OCI-LY1 (cell line): Measurements from ENCODE around the gene SLC1A3.

ENCODE experiments used
- H2AFZ ChIP-seq: fragments of 200-600 bp; sonication (generic), shearing (Covaris generic); 2 replicates; pipeline ENCODE4 v1.6.0; 2014; ENCODE audit warnings: antibody characterized with exemption, mild to moderate bottlenecking, low read length
- H3F3A ChIP-seq: fragments of 200-600 bp; sonication (generic), shearing (Covaris generic); 2 replicates; pipeline ENCODE4 v1.6.0; 2014; ENCODE audit warnings: mild to moderate bottlenecking, antibody characterized with exemption, low read length, moderate library complexity; ENCODE audit not compliant: insufficient read depth
- H3K27ac ChIP-seq: fragments of 200-600 bp; sonication (generic); 2 replicates; pipeline ENCODE4 v1.5.1; 2014; ENCODE audit warnings: low read length, mixed run types, mild to moderate bottlenecking, low read depth; ENCODE audit not compliant: poor library complexity, severe bottlenecking
- H3K27me3 ChIP-seq: fragments of 200-600 bp; sonication (generic); 2 replicates; pipeline ENCODE4 v1.6.0; 2014; ENCODE audit warnings: antibody characterized with exemption, mild to moderate bottlenecking, low read length, moderate library complexity; ENCODE audit not compliant: insufficient read depth
- H3K36me3 ChIP-seq: fragments of 200-600 bp; sonication (generic); 2 replicates; pipeline ENCODE4 v1.6.1; 2014; ENCODE audit warnings: mild to moderate bottlenecking, antibody characterized with exemption, low read length, moderate library complexity, mixed read lengths; ENCODE audit not compliant: insufficient read depth
- H3K4me1 ChIP-seq: fragments of 200-600 bp; sonication (generic); 2 replicates; pipeline ENCODE4 v1.5.1; 2014; ENCODE audit warnings: mild to moderate bottlenecking, low read length, moderate library complexity; ENCODE audit not compliant: insufficient read depth, severe bottlenecking
- H3K4me2 ChIP-seq: fragments of 200-600 bp; sonication (generic), shearing (Covaris generic); 2 replicates; pipeline ENCODE4 v1.6.1; 2014; ENCODE audit warnings: low read length
- H3K4me3 ChIP-seq: fragments of 200-600 bp; sonication (generic); 2 replicates; pipeline ENCODE4 v1.5.1; 2014; ENCODE audit warnings: low read length, low read depth, mild to moderate bottlenecking, mixed read lengths; ENCODE audit not compliant: poor library complexity, severe bottlenecking
- H3K79me2 ChIP-seq: fragments of 200-600 bp; shearing (Covaris generic); 2 replicates; pipeline ENCODE4 v1.6.1; 2016; ENCODE audit warnings: mixed run types, low read length, mixed read lengths; ENCODE audit not compliant: insufficient read depth
- H3K9ac ChIP-seq: fragments of 200-600 bp; sonication (generic), shearing (Covaris generic); 2 replicates; pipeline ENCODE4 v1.6.1; 2014; ENCODE audit warnings: mild to moderate bottlenecking, low read length, mixed read lengths
- H3K9me2 ChIP-seq: fragments of 200-600 bp; sonication (generic), shearing (Covaris generic); 2 replicates; pipeline ENCODE4 v1.6.1; 2014; ENCODE audit warnings: low read depth, mild to moderate bottlenecking, low read length, mixed read lengths
- H3K9me3 ChIP-seq: fragments of 200-600 bp; shearing (Covaris generic); 2 replicates; pipeline ENCODE4 v1.6.1; 2014; ENCODE audit warnings: low read length, mixed read lengths
- H4K20me1 ChIP-seq: fragments of 200-600 bp; sonication (generic), shearing (Covaris generic); 2 replicates; pipeline ENCODE4 v1.6.0; 2016; ENCODE audit warnings: mild to moderate bottlenecking, low read length; ENCODE audit not compliant: insufficient read depth
- CTCF ChIP-seq: fragments of 200-600 bp; sonication (generic), shearing (Covaris generic); IDR thresholded peaks from 2 replicates; pipeline ENCODE4 v1.5.1; 2017; ENCODE audit warnings: mild to moderate bottlenecking, antibody characterized with exemption, low read length, moderate library complexity, mixed read lengths
- EZH2 ChIP-seq: fragments of 200-600 bp; sonication (generic), shearing (Covaris generic); IDR thresholded peaks from 2 replicates; pipeline ENCODE4 v1.8.0; 2017; ENCODE audit warnings: borderline replicate concordance, mixed run types, mild to moderate bottlenecking, antibody characterized with exemption, low read length, moderate library complexity, mixed read lengths

SLC1A3 gene

GRCh38 chr5:36724467-36725332, 118.3 kb downstream of the SLC1A3 start:
- TF ChIP-seq EZH2: no peak
- TF ChIP-seq CTCF: peak; percentile 7; the same call in 1 of the 2 replicates
- Histone ChIP-seq H3K9ac (peak overlapping the region; percentile 66), H3K9me2 (no peaks in the 10 kb centered on the region), H3K79me2 (no peaks in the 10 kb centered on the region), H3F3A (no peaks in the 10 kb centered on the region), H2AFZ (peak overlapping the region; percentile 97), H4K20me1 (no peaks in the 10 kb centered on the region), H3K4me3 (peak overlapping the region; percentile 59), H3K27ac (peak overlapping the region; percentile 71), H3K36me3 (no peaks in the 10 kb centered on the region), H3K27me3 (no peaks in the 10 kb centered on the region), H3K4me1 (peaks cover 35% of the 10 kb centered on the region), H3K4me2 (peak overlapping the region; percentile 85), H3K9me3 (no peaks in the 10 kb centered on the region)

GRCh38 chr5:36726317-36726716, 119.9 kb downstream of the SLC1A3 start:
- Histone ChIP-seq H3K27me3 (no peaks in the 10 kb centered on the region), H3K9me3 (no peaks in the 10 kb centered on the region), H3K79me2 (no peaks in the 10 kb centered on the region)

GRCh38 chr5:36726767-36727166, 120.4 kb downstream of the SLC1A3 start:
- no peaks in the 10 kb centered on the region for H3K9me3 ChIP-seq
- H4K20me1 ChIP-seq: no peaks in the 10 kb centered on the region
- no peak overlapping the region for H3K9ac ChIP-seq
- no peak overlapping the region for H3K27ac ChIP-seq
- H3K79me2 ChIP-seq: no peaks in the 10 kb centered on the region
- no peak overlapping the region for H3K4me2 ChIP-seq
- H3K4me1 ChIP-seq: peaks cover 21% of the 10 kb centered on the region
- H2AFZ ChIP-seq: no peak overlapping the region
- H3K27me3 ChIP-seq: no peaks in the 10 kb centered on the region
- no peaks in the 10 kb centered on the region for H3F3A ChIP-seq
- H3K4me3 ChIP-seq: no peak overlapping the region
- TF ChIP-seq CTCF: no peak
- no peak for TF ChIP-seq EZH2
- H3K36me3 ChIP-seq: no peaks in the 10 kb centered on the region
- H3K9me2 ChIP-seq: no peaks in the 10 kb centered on the region

More at GRCh38 chr5:36726317-36726716, 119.9 kb downstream of the SLC1A3 start:
- TF ChIP-seq EZH2: no peak
- no peak for TF ChIP-seq CTCF
- H4K20me1 ChIP-seq: no peaks in the 10 kb centered on the region
- no peak overlapping the region for H3K27ac ChIP-seq
- H3K36me3 ChIP-seq: no peaks in the 10 kb centered on the region
- peaks cover 25% of the 10 kb centered on the region for H3K4me1 ChIP-seq
- H3K4me3 ChIP-seq: no peak overlapping the region
- no peak overlapping the region for H3K9ac ChIP-seq
- no peak overlapping the region for H3K4me2 ChIP-seq
- no peaks in the 10 kb centered on the region for H3K9me2 ChIP-seq
- no peak overlapping the region for H2AFZ ChIP-seq
- H3F3A ChIP-seq: no peaks in the 10 kb centered on the region
